K562 (cell line): ENCODE data around the gene ACBD4. TPM values are rescaled to one million over a fixed set of nuclear protein-coding genes. Genes with fewer than 3 reads are reported as not detected.
A peak's percentile ranks its signal among the peaks of the same experiment; 100 is the strongest.

ENCODE experiments used
- ATF2 ChIP-seq: sonication (generic); formaldehyde crosslinking; IDR thresholded peaks from 2 replicates; pipeline ENCODE4 v1.8.1; 2022; ENCODE audit warnings: missing genetic modification reagents
- ILF3 ChIP-seq: fragments of 450-650 bp; IDR thresholded peaks from 2 replicates; pipeline ENCODE4 v1.6.1; 2018; ENCODE audit warnings: antibody characterized with exemption, mild to moderate bottlenecking, moderate library complexity, borderline replicate concordance
- NCOR1 ChIP-seq: fragments of 450-650 bp; IDR thresholded peaks from 2 replicates; pipeline ENCODE4 v1.6.1; 2016; ENCODE audit warnings: mild to moderate bottlenecking, moderate library complexity
- NR2C1 ChIP-seq, 2 experiments: fragments of 450-650 bp; IDR thresholded peaks; 2 replicates each; pipeline ENCODE4 v1.6.1; 2017; ENCODE audit warnings: mild to moderate bottlenecking in 2 of 2, antibody characterized with exemption in 1 of 2, inconsistent platforms in 1 of 2, missing compliant biosample characterization in 1 of 2, missing genetic modification characterization in 1 of 2
- POLR2B ChIP-seq: fragments of 450-650 bp; IDR thresholded peaks from 2 replicates; pipeline ENCODE4 v1.6.1; 2018; ENCODE audit warnings: low read depth; ENCODE audit not compliant: partially characterized antibody
- RREB1 ChIP-seq: fragments of 250-450 bp; sonication (Bioruptor Pico); IDR thresholded peaks from 2 replicates; pipeline ENCODE4 v1.4.0; 2020
- TEAD1 ChIP-seq, 2 experiments: fragments of 450-650 bp in 1 of 2; sonication (generic) in 1 of 2; formaldehyde crosslinking; IDR thresholded peaks; 2 replicates each; pipeline versions ENCODE4 v1.4.0 to v1.8.0; 2020 to 2022; ENCODE audit warnings: mild to moderate bottlenecking in 2 of 2, missing genetic modification reagents in 1 of 2
- XRCC3 ChIP-seq: fragments of 450-650 bp; IDR thresholded peaks from 2 replicates; pipeline ENCODE4 v1.6.1; 2017; ENCODE audit warnings: mild to moderate bottlenecking, moderate library complexity
- ZBTB2 ChIP-seq: fragments of 450-650 bp; IDR thresholded peaks from 2 replicates; pipeline ENCODE4 v1.6.1; 2016; ENCODE audit warnings: antibody characterized with exemption
- ZNF134 ChIP-seq: fragments of 250-450 bp; sonication (Bioruptor Pico); conservative IDR thresholded peaks from 2 replicates; pipeline ENCODE4 v1.4.0; 2020
- ZNF224 ChIP-seq: sonication (generic); formaldehyde crosslinking; IDR thresholded peaks from 2 replicates; pipeline ENCODE4 v1.8.0; 2022; ENCODE audit warnings: mild to moderate bottlenecking, missing genetic modification reagents
- ZNF324 ChIP-seq: fragments of 250-450 bp; sonication (Bioruptor Pico); IDR thresholded peaks from 2 replicates; pipeline ENCODE4 v1.4.0; 2020; ENCODE audit warnings: mild to moderate bottlenecking
- ZNF551 ChIP-seq: fragments of 250-450 bp; sonication (Bioruptor Pico); IDR thresholded peaks from 2 replicates; pipeline ENCODE4 v1.5.0; 2021; ENCODE audit warnings: mild to moderate bottlenecking, moderate library complexity
- ZNF830 ChIP-seq: fragments of 250-450 bp; sonication (Bioruptor Pico); IDR thresholded peaks from 2 replicates; pipeline ENCODE4 v1.5.0; 2021; ENCODE audit warnings: mild to moderate bottlenecking
- polyA plus RNA-seq, 8 experiments: library from polyadenylated mRNA; depleted of rRNA in 4 of 8; stranded (reverse) in 5 of 8; unstranded in 3 of 8; fragments of >200 nt; fragmentation: Nextera tagmentation in 2 of 8; fragmentation: Illumina TruSeq in 1 of 8; extraction: Ambion mirVana in 2 of 8; extraction: Trizol in 1 of 8; gene quantifications; 2 replicates each; pipeline versions ENCODE4 v1.2.1 to v1.2.3, GENCODE V29; 2011 to 2014; ENCODE audit warnings: inconsistent platforms in 1 of 8, missing spikeins in 1 of 8
- total RNA-seq, 7 experiments: library from RNA; depleted of rRNA in 6 of 7; stranded (reverse); fragments of >200 nt in 6 of 7; fragmentation: Illumina TruSeq in 2 of 7; extraction: Trizol in 2 of 7; gene quantifications; 2 replicates each; pipeline versions ENCODE4 v1.2.1 to v1.2.3, GENCODE V29; 2011 to 2021; ENCODE audit warnings: low replicate concordance in 1 of 7
- TF ChIP-seq, protein P1 (sequence below), 2 experiments: IDR thresholded peaks; 2 replicates each; pipeline ENCODE4 v1.6.1; 2011; ENCODE audit warnings: borderline replicate concordance in 1 of 2, control low read depth in 1 of 2, low read depth in 1 of 2, low read length in 1 of 2, mild to moderate bottlenecking in 1 of 2, mixed read lengths in 1 of 2, moderate library complexity in 1 of 2; ENCODE audit not compliant: insufficient read depth in 1 of 2, insufficient read length in 1 of 2, poor library complexity in 1 of 2, severe bottlenecking in 1 of 2; ENCODE audit errors: extremely low read depth in 1 of 2
- TF ChIP-seq, protein P2 (sequence below): sonication (generic); formaldehyde crosslinking; IDR thresholded peaks from 2 replicates; pipeline ENCODE4 v1.9.0; 2022; ENCODE audit warnings: mild to moderate bottlenecking, missing genetic modification reagents

The ACBD4 gene
- total and polyA plus RNA-seq, 9 of the 15 experiments (the other 6 are each of a cell fraction or from before 2014, with no cell fraction given), result 0.14 to 6.9 (median 4.6) TPM

DNA sequence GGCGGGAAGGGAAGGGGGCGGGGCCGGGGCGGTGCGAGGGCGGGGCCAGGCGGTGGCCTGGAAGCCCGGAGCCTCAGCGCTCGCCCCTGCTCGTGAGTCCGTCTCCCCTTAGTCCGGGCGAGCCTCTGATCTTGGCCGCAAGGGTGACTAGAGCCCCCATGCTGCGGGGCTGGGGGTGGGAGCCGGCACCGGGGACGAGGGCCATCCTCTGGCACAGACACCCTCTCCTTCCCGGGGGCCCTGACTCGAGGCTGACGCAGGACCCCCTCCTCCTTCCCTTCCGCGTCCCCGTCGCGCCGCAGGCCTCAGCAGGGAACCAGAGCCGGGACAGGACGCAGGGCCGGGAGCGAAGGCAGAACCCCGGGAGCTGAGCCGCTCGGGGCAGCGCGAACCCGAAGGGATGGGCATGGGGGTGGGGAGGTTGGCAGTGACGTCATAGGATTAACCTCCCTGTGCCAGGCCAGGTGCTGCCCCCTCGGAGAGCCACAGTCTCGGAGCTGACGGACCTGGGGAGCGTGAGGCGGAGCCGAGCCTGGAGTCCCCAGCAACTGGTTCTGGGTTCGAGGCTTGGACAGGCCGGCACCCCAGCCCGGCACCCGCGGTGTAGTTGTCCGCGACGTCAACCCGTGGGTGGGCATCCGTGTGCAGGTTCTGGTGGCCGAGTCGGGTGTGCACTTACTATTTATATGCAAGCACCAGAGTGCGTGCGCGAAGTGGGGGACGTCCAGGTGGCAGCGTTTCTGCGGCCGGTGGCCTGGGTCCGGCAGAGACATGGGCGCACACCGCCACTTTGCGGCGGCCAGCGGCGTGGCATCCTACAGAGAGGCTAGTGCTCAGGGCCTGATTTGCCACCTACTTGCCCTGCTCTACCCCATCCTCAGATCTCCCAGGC lies 2.7 kb upstream of the ACBD4 start (continued):
- no peak for TF ChIP-seq RREB1
- TF ChIP-seq, protein P1, sequence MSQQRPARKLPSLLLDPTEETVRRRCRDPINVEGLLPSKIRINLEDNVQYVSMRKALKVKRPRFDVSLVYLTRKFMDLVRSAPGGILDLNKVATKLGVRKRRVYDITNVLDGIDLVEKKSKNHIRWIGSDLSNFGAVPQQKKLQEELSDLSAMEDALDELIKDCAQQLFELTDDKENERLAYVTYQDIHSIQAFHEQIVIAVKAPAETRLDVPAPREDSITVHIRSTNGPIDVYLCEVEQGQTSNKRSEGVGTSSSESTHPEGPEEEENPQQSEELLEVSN (IDR thresholded peaks at IDR 0.05; ENCODE audit: borderline replicate concordance in 1 of 2, extremely low read depth in 1 of 2, insufficient read depth in 1 of 2, insufficient read length in 1 of 2, low read depth in 1 of 2, low read length in 1 of 2, poor library complexity in 1 of 2, severe bottlenecking in 1 of 2), result peak in 1 of 2 experiments; percentile 8
- no peak for TF ChIP-seq ZNF224 (CRISPR knock-in tag)
- TF ChIP-seq TEAD1 (CRISPR knock-in tag; IDR thresholded peaks at IDR 0.05), result no peak
- TF ChIP-seq ATF2 (CRISPR knock-in tag), result peak; percentile 94
- no peak for TF ChIP-seq ZNF551 (CRISPR knock-in tag)
- no peak for TF ChIP-seq ZNF830
- TF ChIP-seq POLR2B, result no peak
- no peak for TF ChIP-seq NCOR1
- TF ChIP-seq ILF3, result no peak
- no peak for TF ChIP-seq NR2C1 (IDR thresholded peaks at IDR 0.05)
- TF ChIP-seq NR2C1 (tag; IDR thresholded peaks at IDR 0.05), result no peak
- TF ChIP-seq, protein P2, sequence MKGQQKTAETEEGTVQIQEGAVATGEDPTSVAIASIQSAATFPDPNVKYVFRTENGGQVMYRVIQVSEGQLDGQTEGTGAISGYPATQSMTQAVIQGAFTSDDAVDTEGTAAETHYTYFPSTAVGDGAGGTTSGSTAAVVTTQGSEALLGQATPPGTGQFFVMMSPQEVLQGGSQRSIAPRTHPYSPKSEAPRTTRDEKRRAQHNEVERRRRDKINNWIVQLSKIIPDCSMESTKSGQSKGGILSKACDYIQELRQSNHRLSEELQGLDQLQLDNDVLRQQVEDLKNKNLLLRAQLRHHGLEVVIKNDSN, result no peak
- TF ChIP-seq ZNF134 (CRISPR knock-in tag), result no peak
- TF ChIP-seq ZBTB2, result peak; percentile 59; the same call in 1 of the 2 replicates
- no peak for TF ChIP-seq ZNF324
- TF ChIP-seq XRCC3, result no peak
